ENCODE data around the gene ABCA10. TPM values are rescaled to one million over a fixed set of nuclear protein-coding genes. Genes with fewer than 3 reads are reported as not detected.
"Not testable (repeated sequence)": the region's sequence is repeated elsewhere in the genome, so short reads cannot be mapped to it uniquely, and the experiment has no call there.

ABCA10 gene
- polyA plus RNA-seq, 4 donors = 1.5 to 2.1 (median 1.6) TPM

DNA sequence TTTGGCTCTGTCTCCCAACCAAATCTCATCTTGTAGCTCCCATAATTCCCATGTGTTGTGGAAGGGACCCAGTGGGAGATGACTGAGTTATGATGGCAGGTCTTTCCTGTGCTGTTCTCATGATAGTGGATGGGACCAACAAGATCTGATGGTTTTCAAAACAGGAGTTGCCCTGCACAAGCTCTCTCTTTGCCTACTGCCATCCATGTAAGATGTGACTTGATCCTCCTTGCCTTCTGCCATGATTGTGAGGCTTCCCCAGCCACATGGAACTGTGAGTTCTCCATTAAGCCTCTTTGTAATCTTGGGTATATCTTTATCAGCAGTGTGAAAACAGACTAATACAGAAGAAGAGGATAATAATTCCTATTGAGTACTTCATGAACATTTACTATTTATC lies 60.0 kb downstream of the ABCA10 start:
- DNase-seq (ENCODE audit: low read depth in 4 of 4, low spot score in 3 of 4) = not testable (repeated sequence)

DNA sequence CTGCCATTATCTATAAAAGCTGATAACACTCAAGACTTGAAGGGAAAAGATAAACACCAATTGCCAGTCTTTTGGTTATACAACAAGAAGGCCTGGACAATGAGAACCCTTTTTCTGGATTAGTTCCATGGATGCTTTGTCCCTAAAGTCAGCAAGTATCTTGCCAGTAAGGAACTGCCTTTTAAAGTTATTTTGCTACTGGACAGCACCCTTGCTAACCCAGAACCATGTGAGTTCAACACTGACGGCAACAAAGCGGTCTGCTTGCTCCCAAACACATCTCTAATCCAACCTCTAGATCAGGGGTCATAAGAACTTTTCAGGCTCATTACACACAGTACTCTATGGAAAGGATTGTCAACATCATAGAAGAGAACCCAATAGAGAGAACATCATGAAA lies 61.7 kb downstream of the ABCA10 start:
- DNase-seq (ENCODE audit: low read depth in 4 of 4, low spot score in 3 of 4) = no peak

DNA sequence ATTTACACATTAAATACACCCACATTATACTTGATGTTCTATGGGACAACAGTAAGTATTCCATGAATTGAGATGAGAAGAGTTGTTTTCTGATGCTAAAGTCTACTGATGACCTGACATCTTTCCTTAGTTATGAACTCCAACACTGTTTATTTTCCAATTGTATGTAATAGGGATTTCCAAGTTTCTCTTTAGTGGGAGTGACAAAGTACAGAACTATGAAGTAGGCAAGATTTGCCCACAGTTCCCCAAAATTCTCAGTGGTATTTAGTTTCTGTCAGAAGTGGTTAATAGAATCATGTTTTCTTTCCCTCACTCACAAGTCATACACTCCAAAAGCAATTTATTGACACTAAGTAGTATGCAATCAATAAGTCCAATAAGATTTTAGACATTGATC lies 64.4 kb downstream of the ABCA10 start:
- no peak for DNase-seq (ENCODE audit: low read depth in 4 of 4, low spot score in 3 of 4)

DNA sequence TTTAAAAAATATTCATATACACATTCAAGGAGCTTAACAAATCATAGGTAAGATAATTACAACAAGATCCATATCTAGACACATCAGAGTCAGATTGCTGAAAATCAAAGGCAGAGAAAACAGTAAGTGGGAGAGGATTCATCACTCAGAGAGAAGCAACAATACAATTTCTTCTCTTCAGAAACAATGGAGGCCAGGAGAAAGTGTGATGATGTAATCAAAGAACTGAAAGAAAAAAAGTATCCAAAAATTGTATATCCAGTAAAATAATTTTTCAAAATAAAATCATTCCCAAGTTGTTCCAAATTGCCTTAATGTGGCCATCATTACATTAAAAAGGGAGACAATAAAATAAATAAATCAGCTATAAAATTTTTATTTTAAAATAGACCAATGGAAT lies 69.2 kb downstream of the ABCA10 start:
- DNase-seq (ENCODE audit: low read depth in 4 of 4, low spot score in 3 of 4) = no peak

DNA sequence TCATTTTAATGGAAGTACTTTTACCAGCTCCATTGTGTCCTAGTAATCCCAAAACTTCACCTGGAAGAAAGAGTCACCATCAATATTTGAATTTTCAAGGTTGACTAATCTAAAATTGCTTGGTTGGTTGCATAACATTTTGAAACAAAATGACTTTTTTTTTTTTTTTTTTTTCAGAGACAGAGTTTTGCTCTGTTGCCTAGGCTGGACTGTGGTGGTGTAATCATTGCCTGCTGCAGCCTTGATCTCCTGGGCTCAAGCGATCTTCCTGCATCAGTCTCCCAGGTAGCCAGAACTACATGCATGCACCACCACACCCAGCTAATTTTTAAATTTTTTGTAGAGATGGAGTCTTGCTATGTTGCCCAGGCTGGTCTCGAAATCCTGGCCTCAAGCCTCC lies 74.4 kb downstream of the ABCA10 start:
- no peak for DNase-seq (ENCODE audit: low read depth in 4 of 4, low spot score in 3 of 4)

DNA sequence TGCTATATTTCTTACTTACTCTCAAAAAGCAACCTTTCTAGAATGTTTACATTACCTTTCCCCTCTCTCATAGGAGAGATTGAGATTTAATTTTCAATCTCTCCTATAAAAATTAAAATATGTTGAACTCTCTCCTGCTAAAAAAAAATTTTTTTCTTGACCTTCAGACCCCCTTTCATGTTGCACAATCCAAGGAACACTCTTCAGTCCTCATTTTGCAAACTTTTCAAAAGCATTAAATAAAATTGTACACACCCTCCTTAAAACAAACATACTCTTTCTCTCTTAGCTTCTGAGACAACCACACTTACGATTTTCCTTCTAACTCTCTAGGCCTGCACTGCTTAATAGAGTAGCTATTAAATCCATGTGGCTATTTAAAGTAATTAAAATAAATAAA lies 78.3 kb downstream of the ABCA10 start:
- no peak for DNase-seq (ENCODE audit: low read depth in 4 of 4, low spot score in 3 of 4)

DNA sequence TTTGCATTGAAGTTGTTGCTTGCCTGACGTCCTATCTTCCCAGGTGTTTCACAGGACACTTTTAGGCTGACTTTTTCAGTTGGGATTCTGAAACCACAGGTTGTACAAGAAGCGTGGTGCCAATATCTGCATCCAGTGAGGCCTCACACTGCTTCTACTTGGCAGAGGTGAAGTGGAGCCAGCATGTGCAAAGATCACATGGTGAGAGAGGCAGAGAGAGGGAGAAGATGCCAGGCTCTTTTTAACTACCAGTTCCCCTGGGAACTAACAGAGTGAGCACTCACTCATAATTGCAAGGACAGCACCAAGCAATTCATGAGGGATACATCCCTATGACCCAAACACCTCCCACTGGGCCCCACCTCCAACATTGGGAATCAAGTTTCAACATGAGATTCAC lies 81.2 kb downstream of the ABCA10 start:
- no peak for DNase-seq (ENCODE audit: low read depth in 4 of 4, low spot score in 3 of 4)

DNA sequence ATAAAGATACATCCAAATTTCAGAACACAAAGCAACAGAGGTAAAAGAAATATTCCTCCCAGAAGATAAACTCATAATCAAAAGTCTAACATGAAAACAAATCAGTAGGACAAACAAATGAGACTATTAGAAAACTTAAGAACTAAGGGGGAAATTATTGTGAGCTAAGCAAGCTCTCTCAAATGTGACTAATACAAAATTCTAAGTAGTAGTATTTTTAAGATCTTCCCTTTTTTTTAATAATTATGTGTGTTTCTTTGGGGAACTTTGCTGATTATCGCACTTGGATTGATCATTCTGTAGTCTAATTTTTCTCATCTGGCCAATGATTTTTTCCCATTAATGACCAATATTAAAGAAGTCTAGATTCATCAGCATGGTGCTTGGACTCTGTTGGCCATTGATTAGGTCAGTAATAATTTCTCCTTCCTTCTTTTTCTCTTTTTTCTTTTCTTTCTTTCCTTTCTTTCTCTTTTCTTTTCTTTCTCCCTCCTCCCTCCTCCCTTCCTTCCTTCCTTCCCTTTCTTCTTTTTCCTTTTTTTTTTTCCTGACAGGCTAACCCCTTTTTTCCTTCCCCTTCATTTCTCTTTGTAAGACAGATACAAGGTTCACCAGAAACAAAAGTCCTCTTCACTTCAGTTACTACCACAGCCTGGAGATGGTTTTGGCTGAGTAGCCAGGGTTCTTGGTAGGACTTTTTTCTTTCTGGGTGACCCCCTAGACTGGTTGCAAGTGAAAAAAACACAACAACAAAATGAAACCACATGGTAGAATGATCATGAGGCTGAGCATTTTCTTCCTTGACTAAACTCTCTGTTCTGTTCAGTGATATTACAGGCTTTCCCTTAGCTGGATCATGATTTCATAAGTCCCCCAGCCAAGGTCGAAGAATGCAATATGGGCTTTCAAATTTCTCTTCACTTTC lies 84.0 kb downstream of the ABCA10 start:
- no peak for DNase-seq (ENCODE audit: low read depth in 4 of 4, low spot score in 3 of 4)

DNA sequence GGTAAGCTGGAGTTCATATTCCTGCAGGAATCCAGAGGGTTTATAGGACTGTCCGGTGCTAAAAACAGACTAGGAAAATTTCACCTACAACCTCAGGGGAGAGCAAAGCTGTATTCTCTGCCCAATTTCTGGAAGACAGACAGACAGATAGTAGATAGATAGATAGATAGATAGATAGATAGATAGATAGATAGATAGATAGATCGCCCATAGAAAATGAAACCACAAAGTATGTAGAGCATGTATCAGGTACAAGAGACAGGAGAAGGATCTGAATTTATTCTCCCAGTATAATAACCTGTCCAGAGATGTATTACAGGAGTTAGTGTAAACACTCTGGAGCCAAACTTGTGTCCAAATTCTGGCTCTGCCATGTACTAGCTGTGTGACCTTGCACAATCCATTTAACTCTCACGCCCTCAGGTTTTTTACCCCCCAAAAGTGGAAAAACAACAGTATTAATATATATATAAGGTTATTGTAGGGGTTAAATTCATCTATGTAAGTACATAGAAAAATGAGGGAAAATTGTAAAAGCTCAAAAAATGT lies 84.9 kb downstream of the ABCA10 start:
- DNase-seq (ENCODE audit: low read depth in 4 of 4, low spot score in 3 of 4) = no peak

DNA sequence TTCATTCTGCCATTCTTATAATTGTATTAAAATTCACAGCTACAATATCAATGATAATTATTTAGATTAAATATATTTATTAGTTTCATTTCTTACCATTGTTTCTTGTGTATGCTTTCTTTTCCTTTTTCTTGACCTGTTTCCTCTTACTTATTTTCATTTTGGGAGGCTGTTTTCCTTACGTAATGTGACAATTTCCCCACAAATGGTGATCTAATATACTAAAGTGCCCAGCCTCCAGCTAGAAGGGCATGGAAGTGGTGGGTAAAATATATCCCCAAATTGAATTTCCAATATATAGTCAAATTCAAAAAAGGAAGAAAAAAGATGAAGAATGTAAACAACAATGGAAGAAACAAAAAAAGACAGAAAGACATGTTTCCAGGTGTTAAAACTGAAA lies 85.5 kb downstream of the ABCA10 start:
- DNase-seq (ENCODE audit: low read depth in 4 of 4, low spot score in 3 of 4) = no peak

DNA sequence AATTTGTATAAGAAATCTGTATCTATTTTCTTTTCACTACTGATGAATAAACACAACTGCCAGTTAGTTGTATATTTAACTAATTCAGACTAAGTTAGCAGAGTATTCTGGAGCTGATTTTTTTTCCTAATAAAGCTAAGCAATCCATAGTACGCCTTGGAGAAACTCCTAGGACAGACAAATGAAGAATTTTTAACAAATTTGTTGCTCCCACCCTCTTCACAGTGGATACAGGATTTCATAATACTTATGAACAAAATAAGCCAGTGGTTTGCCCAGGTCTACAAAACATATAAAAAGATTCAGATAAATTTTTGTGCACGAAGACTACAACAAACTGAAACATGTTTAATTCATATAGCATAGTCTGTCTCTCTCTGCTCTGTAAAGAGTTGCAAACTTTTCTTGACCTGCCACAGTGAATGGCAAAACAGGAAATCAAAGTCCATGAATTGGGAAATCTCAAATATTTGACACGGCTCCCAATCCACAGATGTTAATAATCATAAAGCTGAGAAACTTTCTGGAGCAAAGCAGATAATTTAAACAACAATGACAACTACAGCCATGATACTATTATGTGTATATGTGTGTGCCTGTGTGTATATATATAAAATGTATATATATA lies 86.3 kb downstream of the ABCA10 start:
- no peak for DNase-seq (ENCODE audit: low read depth in 4 of 4, low spot score in 3 of 4)

DNA sequence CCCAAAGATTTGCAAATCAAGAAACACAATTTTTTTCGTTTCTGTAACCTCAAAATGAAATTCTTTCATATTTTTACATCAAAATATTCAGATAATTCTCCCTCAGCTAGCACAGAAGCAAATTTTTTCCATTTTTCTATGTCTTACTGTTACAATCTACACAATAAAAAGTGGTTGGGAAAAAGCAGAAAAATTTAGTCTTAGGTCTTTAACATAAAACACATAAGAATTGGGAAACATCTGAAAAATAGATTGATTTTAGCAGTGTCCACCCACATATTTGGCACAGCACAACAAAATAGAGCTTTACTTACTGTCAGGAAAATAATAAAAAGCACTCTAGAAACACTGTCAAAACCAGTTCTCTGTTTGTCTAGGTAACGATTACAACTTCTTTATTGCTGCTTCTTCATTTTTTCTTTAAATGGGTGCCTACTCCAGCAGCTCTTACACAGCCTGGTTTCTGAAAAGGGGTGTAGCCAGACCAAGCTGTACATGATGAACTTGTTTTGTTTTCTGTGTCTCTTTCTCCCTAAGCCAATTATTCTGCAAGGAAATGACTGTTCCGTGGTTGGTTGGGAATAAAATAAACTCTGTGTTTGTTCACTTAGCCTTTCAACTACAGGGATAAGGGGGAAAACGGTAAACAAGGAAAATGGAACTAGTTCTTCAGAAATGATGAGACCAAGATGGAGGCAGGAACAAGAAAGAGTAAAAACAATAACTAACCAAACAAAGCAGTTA lies 87.0 kb downstream of the ABCA10 start, which contains the start of gene ABCA6:
TSS of gene ABCA6 (minus strand) at position 465 of the 744 bp plus-strand sequence. CDS start 1,192 bp downstream, outside the sequence.
- DNase-seq (ENCODE audit: low read depth in 4 of 4, low spot score in 3 of 4) = no peak

DNA sequence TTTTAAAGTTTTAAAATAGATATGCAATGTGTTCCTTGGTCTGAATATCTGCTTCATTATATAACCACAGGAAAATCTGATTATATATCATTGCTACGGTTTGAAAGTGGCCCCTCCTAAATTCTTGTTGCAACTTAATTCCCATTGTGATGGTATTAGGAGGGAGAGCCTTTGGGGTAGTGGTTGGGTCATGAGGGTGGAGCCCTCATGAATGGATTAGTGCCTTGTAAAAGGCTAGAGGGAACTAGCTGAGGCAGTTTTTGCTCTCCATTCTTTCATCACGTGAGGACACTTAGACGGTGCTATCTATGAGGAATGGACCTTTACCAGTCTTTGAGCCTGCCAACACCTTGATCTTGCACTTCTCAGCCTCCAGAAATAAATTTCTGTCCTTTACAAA lies 94.5 kb downstream of the ABCA10 start:
- no peak for DNase-seq (ENCODE audit: low read depth in 4 of 4, low spot score in 3 of 4)

DNA sequence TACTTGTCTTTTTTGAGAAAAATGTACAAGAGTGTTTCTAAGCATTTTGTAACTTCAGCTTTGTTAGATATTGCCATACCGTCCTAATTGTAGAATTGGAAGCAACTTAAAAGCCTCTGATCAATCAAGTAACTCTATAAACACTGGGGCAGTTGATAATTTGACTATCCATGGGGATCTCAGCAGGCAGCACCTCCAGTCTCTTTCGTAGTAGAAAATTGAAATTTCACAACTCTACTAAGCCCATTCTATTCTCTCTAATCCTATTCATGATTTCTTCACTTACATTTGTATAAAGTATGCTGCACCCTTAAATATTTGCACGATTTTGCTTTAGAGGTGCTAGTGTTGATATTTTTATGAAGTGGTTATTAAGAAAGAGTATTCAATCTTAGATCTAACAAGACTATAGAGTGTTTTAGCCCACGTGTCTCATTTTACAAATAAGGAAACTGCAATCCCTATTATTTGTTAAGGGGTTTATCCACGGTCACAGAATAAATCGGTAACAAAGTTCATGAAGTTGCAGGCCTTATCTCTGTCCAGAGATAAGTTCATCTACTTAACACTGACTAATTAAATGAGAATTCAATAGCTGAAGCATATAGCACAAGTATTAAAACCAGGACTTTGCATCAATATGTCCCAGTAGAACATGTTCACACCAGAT lies 97.9 kb downstream of the ABCA10 start:
- no peak for DNase-seq (ENCODE audit: low read depth in 4 of 4, low spot score in 3 of 4)

DNA sequence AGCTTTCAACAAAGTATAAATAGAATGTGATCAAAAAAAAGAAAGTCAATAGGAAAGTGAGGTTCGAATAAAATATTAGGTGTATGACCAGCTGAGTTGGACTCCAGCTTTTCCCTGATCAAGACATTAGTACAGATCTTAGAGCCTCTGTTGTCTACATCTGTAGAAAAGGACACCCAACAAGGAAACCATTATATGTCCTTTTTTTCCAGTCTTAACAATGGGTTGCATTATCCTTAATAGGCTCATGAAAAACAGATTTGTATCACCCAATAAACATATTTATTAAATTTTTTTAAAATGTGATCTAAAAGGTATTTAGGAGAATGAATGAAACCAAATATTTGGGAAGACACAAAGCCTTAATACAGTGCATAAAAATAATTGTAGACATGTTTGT lies 105.0 kb downstream of the ABCA10 start:
- no peak for DNase-seq (ENCODE audit: low read depth in 4 of 4, low spot score in 3 of 4)

DNA sequence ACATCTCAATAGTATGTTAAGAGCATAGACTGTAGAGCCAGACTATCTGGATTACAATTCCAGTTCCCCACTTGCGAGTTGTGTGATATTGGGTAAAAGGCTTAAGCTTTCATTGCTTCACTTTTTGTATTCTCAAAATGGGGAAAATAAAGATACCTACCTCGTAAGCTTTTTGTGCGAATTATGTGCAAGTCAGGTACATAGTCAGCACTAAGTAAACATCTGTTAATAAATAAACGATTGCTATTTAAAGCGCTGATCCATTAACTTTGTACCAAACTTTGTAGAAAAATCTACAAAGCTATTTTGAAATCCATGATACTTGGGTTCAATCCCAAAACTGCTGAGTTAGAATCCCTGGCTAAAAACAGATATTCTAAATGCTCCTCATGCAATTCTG lies 106.6 kb downstream of the ABCA10 start:
- no peak for DNase-seq (ENCODE audit: low read depth in 4 of 4, low spot score in 3 of 4)

DNA sequence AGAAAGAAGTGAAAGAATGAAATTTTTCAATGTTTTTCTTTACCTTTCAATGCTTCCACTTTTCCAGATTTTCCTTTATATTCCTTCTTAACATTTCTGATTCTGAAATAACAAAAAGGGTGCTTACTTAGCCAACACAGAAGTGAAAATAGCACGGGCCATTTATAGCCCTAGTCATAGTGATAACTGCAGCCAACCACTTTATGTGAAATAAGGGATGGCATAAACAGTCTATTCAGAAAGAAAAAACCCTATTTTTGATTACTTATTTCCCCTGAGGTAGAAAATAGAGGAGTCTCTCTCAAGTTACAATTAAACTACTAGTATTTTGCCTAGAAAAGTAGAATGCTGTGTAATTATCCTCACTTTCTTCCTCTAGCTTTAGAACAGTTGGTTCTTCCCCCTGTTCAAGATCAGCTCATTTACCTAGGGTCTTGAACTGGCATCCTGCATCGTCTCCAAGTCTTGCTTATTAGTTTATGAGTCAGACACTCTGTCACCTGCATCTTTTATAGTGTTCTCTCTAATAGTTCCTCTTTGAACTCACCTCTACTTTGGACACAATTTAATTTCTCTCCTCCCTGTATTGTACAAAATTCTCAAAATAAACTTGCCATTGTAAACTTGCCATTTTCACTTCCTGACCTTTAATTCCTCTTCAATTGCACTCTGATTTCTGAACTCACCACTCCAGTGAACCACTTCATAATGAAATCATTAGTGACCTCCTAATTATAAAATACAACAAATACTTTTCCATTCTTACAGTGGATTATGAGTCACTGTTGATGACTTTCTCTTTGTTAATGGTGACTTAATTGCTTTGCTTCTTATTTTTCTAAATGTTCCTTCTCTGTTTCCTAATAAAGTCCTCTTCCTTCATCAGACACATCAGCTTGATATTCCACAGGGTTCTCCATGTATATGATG lies 110.5 kb downstream of the ABCA10 start:
- no peak for DNase-seq (ENCODE audit: low read depth in 4 of 4, low spot score in 3 of 4)

DNA sequence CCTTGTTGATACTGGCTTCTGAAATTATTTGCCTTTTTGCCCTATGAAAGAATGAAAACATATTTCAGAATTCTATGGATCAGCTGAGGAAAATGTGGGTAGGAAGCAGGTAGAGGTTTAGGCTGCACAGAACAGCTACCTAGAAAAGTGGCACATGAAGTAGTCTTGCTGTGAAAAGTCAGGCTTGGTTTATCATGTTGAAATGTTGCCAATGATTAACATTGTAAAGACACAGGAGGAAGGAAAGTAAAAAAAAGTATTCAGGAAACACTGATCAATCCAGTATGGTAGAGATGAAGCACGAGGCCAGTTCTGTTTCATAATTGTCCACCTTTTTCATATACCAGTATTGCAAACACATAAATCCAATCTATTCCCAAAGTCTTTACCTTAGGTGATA lies 116.8 kb downstream of the ABCA10 start:
- no peak for DNase-seq (ENCODE audit: low read depth in 4 of 4, low spot score in 3 of 4)
